Measurements from ENCODE around the gene IZUMO1.

GRCh38 chr19:48702701-48703100 is 44.0 kb downstream of the IZUMO1 start:
- TF ChIP-seq EP300 (conservative IDR thresholded peaks at IDR 0.05; ENCODE audit: poor library complexity, severe bottlenecking): no peak
- no peak for TF ChIP-seq CTCF (IDR thresholded peaks at IDR 0.05; ENCODE audit: poor library complexity, severe bottlenecking)
- no peak for TF ChIP-seq EZH2 (IDR thresholded peaks at IDR 0.05; ENCODE audit: borderline replicate concordance, insufficient read depth, low read length, poor library complexity, severe bottlenecking)
